GM18907 (cell line): Measurements from ENCODE around the gene BTBD8.

Experiments used
- ATAC-seq: cut with Tn5 transposase; IDR thresholded peaks from one replicate; pipeline ENCODE4 v1.9.1; 2021; ENCODE audit warnings: mild to moderate bottlenecking, moderate library complexity; ENCODE audit not compliant: unreplicated experiment

The BTBD8 gene

DNA sequence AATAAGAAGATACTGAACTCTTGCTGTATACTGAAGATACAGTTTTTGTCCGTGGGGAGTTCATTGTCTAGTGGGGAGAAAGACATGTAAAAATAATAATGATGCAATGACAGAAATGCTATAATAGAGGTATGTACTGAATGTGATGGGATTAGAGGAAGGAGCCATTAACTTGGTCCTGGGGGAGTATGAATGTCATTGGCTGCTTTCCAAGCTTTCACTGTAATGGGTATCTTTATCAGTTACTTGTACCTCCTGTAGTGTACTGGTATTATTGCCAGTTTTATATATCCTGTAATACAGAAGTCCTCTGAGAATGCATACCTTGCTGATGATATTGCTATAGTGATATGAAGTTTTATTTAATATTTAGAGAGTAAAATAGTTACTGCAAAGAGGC is 7.4 kb downstream of the BTBD8 start:
- ATAC-seq, result no peak

GRCh38 chr1:92091625-92092024 is 11.5 kb downstream of the BTBD8 start:
- ATAC-seq, result no peak

GRCh38 chr1:92094090-92094489 is 13.9 kb downstream of the BTBD8 start:
- no peak for ATAC-seq

GRCh38 chr1:92094595-92094994 is 14.4 kb downstream of the BTBD8 start:
- no peak for ATAC-seq

GRCh38 chr1:92095874-92096273 is 15.7 kb downstream of the BTBD8 start:
- ATAC-seq, result no peak

GRCh38 chr1:92096317-92096716 is 16.2 kb downstream of the BTBD8 start:
- no peak for ATAC-seq

DNA sequence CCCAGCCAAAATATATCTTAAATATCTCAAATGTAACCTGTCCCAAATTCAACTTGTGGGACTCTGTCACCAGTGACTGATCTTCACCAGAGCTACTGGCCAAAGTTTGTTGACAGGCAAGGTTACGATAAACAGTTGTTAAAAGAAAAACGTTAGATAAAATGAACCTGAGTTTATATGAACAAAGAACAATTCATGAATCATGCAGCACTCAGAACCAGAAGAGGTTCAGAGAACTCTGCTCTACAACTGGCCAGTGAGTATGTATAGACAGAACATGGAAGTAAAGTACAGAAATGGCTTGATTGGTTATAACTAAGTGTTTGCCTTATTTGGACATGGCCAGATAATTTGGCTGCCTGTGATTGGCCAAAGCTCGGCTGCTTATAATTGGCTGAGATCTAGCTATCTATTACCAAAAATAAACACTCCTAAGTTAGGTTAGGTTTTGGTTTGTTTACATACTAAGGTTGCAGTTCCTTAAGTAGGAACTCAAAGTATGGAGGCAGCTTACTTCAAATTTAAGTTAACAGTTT is 25.5 kb downstream of the BTBD8 start:
- no peak for ATAC-seq

DNA sequence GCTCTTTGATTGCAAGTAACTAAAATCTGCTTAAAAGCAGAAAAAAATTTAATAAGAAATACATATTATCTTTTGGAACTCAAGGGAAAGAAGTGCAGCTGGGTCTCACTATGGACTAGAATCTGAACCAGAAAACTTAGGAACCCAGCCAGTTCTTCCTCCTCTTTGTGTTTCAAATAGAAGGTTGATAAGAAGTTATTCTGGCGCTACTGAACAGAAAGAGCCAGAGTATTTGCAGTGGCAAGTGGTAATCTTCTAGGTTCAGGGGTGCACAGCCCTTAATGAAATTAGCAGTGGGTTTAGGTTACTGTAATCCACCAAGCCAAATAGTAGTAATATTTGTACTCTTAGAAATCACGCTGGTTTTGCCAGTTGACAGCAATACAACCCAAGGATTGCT is 28.5 kb downstream of the BTBD8 start:
- ATAC-seq, result no peak

- ATAC-seq, result no peak
Observed at GRCh38 chr1:92117526-92117925, 37.4 kb downstream of the BTBD8 start.

GRCh38 chr1:92118826-92119225 is 38.7 kb downstream of the BTBD8 start:
- no peak for ATAC-seq

DNA sequence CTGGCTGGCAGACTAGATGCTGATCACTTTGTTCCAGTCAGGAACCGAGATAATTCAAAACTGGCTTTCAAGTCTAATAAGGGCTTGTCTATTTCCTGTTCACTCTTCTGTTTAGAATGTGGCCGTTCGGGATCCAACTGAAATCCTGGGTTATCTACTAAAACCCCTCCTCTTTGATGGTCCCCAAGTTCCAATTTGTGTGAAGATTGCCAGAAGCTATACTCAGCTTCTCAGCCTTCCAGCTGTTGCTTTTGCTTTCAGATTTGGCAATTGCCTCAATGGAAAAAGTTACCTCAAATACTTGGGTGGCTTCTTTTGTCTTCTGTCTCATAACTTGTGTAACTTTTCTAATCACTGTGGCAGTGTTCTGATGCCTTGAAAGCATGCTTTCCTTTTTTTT is 43.7 kb downstream of the BTBD8 start:
- ATAC-seq, result no peak

- ATAC-seq, result no peak
Observed at GRCh38 chr1:92125204-92125603, 45.1 kb downstream of the BTBD8 start.

DNA sequence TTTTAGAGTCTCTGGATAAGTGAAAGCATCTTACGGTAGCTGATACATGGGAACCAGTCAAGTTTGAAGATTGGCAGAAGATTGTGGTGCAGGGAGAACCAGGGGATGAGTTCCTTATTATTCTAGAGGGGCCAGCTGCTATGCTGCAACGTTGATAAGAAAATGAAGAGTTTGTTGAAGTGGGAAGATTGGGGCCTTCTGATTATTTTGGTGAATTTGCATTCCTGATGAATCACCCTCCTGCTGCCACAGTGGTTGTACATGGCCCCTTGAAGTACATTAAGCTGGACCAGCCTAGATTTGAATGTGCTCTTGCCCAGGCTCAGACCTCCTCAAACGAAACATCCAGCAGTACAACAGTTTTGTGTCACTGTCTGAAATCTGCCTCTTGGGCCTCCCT is 45.9 kb downstream of the BTBD8 start:
- no peak for ATAC-seq

GRCh38 chr1:92134331-92134730 is 54.2 kb downstream of the BTBD8 start:
- ATAC-seq, result no peak

DNA sequence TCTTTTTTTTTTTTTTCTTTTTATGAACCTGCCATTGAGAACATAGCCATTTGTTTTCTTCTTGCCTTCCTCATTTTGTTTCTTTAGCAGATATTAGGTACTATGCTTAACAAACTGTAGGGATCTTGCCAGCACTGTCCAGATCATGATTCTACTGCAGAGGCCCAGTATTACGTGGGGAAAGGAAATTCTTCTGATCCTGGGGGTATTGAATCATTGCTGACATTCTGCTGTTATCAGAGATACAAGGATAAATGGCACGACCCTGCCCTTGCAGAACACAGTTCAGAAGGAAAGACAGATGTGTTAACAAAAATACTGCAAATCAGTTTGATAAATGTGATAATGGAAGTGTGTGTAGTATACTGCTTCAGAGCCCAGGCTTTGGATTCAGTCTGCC is 56.2 kb downstream of the BTBD8 start:
- ATAC-seq, result no peak

- no peak for ATAC-seq
Observed at GRCh38 chr1:92154934-92155333, 74.8 kb downstream of the BTBD8 start.

DNA sequence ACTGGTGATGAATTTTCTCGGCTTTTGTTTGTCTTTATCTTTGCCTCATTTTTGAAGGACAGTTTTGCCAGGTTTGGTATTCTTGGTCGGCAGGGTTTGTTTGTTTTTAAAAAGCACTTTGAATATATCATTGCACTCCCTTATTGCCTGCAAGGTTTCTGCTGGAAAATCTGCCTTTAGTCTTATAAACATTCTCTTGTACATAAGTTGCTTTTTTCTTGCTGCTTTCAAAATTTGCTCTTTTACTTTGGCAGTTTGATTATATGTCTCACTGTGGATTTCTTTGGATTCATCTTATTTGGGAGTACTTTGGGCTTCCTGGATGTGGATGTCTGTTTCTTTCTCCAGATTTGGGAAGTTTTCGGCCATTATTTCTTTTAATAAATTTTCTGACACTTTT is 79.4 kb downstream of the BTBD8 start:
- no peak for ATAC-seq

- ATAC-seq, result no peak
Observed at GRCh38 chr1:92165389-92165788, 85.2 kb downstream of the BTBD8 start.

DNA sequence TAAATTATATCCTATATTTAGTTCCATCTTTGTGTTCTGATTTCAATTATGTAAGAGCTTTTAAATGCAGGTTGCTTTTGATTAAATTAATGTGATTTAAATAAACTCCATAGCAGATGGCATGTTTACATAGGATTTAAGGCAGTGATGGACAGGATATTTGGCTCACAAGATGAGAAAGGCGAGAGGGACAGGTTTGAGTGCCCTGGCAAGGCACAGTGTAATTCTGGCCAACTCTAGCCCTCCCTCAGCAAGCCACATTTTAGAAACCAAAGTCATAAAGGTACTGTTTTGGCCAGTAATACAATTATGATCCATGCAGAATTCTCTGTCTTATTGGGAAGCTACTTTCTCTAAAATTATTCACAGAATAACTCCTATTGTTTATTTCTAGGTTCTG is 87.0 kb downstream of the BTBD8 start:
- no peak for ATAC-seq

- no peak for ATAC-seq
Observed at GRCh38 chr1:92168657-92169056, 88.5 kb downstream of the BTBD8 start.

DNA sequence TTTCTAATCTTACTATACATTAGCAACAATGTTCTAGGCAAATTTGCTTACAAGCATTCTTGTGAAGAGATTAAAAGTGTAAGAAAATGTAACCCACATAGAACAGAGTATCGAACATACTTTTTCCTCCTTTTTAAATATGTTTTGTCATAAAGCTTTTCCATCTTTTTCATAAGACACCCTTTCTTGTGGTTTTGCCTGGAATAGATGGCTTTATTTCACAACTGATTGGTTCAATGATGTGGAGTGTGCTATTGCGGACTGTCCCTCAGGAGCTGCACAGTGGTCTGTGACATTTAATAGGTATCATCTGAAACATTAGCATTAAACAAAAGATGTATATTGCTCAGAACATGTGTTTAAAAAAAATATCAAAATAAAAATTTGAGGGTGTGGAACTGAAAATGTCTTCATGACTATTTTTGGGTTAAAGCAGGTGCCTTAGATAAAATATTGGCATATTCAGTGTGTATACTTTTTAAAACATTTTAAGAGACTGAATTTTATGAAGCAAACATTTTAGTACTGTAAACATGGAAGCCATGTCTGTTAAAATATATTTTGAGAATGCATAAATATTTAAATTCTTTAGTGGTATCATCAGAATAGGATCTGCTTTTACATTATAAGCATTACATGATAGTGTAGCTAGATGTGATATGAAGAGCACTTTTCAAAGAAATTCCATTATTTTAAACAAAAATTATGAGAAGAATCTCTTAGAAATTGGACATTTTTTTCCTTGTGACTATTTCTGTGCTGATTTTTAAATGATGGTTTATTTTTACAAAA is 89.3 kb downstream of the BTBD8 start:
- ATAC-seq, result no peak

DNA sequence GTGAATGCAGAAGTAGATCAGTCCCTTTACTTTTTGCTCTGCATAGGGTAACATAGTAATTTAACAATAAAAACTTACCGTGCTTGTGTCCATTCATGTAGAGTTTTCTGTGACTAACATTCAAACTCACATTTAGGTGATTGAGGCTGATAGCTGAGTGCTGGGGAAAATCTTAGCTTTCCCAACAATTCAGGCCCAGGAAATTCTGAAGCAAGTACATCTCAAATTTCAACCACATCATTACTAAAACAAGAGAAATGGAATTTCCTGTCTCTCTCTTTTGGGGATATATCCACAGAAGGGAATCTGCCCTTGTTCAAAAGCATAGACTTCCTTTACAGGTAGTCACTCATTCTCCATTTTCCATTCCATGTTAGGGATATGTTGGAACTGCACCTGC is 104.5 kb downstream of the BTBD8 start:
- ATAC-seq, result no peak

GRCh38 chr1:92186081-92186480 is 105.9 kb downstream of the BTBD8 start:
- ATAC-seq, result no peak
